HFFc6 (cell line): ENCODE data around the gene CERS6. TPM values are rescaled to one million over a fixed set of nuclear protein-coding genes. Genes with fewer than 3 reads are reported as not detected.
A peak's percentile ranks its signal among the peaks of the same experiment; 100 is the strongest.

Experiments
- DNase-seq: peaks from one replicate; pipeline ENCODE4 v3.0.0-alpha.2; 2018
- H3K27ac Mint-ChIP-seq: 2 replicates; pipeline ENCODE4 v1.8.0; 2020; ENCODE audit warnings: mild to moderate bottlenecking, mixed read lengths
- H3K27me3 Mint-ChIP-seq: 2 replicates; pipeline ENCODE4 v1.8.0; 2021; ENCODE audit warnings: mild to moderate bottlenecking, moderate library complexity, mixed read lengths; ENCODE audit not compliant: insufficient read depth
- H3K36me3 Mint-ChIP-seq: 2 replicates; pipeline ENCODE4 v1.8.0; 2021; ENCODE audit warnings: low read depth, mixed read lengths
- H3K4me1 Mint-ChIP-seq: 2 replicates; pipeline ENCODE4 v1.8.0; 2020; ENCODE audit warnings: low read depth, mixed read lengths
- H3K4me3 Mint-ChIP-seq: 2 replicates; pipeline ENCODE4 v1.8.0; 2020; ENCODE audit warnings: mild to moderate bottlenecking, moderate library complexity, mixed read lengths
- H3K9me3 Mint-ChIP-seq: 2 replicates; pipeline ENCODE4 v1.8.0; 2020; ENCODE audit warnings: mild to moderate bottlenecking, mixed read lengths
- total RNA-seq, 6 experiments: library from RNA; stranded (reverse); fragmentation: NEBNext Ultra II Directional; extraction: Animal tissue kit (Norgen Biotek cat#: 25700); gene quantifications; 2 replicates in 1 of 6; 3 replicates in 5 of 6; pipeline ENCODE4 v1.2.3, GENCODE V29; 2021
- TF ChIP-seq, protein P1 (sequence below): fragments of 200-600 bp; sonication (generic); IDR thresholded peaks from 2 replicates; pipeline ENCODE4 v1.5.0; 2021; ENCODE audit warnings: antibody characterized with exemption, mild to moderate bottlenecking

The CERS6 gene
- total RNA-seq, 6 experiments from 2014 or later: 6.2 to 9.9 (median 7.5) TPM

DNA sequence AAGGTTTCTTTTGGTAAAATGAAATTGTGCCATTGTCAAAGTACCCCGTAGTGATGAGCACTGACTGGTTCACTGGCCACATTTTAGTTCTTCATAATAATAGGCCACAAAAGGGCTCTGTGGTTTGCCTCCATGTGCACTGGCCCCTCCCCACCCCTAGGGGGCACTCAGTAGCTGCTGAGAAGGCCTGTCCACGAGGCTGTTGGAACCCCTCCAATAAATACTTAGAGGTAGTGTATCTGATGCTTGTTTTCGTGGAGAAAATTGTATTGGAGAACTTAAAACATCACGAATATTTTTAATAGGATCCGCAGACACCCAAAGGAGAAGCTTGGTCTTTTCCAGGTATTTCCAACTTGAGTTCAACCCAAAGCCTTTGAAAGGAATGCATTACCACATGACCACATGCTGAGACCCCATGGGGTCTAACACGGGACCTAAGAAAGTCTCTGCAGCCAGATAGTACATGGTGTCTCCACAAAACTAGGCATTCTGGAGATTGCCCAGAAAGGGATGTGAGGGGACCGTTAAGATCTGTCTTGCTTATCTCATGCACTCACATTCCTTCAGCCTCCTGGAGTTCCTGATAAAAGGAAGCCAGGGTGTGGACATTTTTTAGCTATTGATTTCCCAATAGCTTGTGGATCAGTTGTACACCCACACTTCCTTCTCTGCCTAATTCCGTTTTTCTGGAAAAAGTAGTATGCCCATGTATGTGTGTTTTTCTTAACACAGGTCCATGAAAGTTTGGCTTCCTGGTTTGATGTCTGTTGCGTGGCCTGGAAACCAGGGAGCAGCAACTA, 317.8 kb downstream of the CERS6 start:
- no peaks in the 10 kb centered on the region; the same call in 1 of the 2 replicates for H3K27me3 Mint-ChIP-seq
- H3K4me1 Mint-ChIP-seq: no peaks in the 10 kb centered on the region
- no peak overlapping the region for H3K4me3 Mint-ChIP-seq
- TF ChIP-seq, protein P1, sequence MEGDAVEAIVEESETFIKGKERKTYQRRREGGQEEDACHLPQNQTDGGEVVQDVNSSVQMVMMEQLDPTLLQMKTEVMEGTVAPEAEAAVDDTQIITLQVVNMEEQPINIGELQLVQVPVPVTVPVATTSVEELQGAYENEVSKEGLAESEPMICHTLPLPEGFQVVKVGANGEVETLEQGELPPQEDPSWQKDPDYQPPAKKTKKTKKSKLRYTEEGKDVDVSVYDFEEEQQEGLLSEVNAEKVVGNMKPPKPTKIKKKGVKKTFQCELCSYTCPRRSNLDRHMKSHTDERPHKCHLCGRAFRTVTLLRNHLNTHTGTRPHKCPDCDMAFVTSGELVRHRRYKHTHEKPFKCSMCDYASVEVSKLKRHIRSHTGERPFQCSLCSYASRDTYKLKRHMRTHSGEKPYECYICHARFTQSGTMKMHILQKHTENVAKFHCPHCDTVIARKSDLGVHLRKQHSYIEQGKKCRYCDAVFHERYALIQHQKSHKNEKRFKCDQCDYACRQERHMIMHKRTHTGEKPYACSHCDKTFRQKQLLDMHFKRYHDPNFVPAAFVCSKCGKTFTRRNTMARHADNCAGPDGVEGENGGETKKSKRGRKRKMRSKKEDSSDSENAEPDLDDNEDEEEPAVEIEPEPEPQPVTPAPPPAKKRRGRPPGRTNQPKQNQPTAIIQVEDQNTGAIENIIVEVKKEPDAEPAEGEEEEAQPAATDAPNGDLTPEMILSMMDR: peak; percentile 94
- H3K36me3 Mint-ChIP-seq: peaks cover 5% of the 10 kb centered on the region; the same call in 1 of the 2 replicates
- no peak overlapping the region for H3K27ac Mint-ChIP-seq
- no peaks in the 10 kb centered on the region for H3K9me3 Mint-ChIP-seq
- DNase-seq: peak; percentile 70

DNA sequence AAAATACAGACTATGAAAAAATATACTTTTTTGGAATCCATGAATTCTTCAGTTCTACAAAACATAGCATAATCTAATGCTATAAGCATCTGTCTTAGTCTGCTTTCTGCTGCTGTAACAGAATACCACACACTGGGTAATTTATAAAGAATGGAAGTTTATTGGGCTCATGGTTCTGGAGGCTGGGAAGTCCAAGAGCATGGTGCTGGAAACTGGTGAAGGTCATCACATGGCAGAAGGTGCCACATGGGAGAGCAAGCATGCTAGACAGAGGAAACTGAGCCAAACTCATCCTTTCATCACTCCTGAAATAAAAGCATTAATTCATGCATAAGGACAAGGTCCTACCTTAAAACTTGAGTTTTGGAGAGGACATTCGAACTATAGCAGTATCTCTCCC, 319.8 kb downstream of the CERS6 start:
- H3K27ac Mint-ChIP-seq: no peak overlapping the region
- DNase-seq: no peak
- H3K4me1 Mint-ChIP-seq: no peaks in the 10 kb centered on the region
- H3K4me3 Mint-ChIP-seq: no peak overlapping the region
- H3K27me3 Mint-ChIP-seq: peaks cover 4% of the 10 kb centered on the region; the same call in 1 of the 2 replicates
- TF ChIP-seq, protein P1: no peak
- H3K9me3 Mint-ChIP-seq: no peaks in the 10 kb centered on the region
- H3K36me3 Mint-ChIP-seq: no peaks in the 10 kb centered on the region

DNA sequence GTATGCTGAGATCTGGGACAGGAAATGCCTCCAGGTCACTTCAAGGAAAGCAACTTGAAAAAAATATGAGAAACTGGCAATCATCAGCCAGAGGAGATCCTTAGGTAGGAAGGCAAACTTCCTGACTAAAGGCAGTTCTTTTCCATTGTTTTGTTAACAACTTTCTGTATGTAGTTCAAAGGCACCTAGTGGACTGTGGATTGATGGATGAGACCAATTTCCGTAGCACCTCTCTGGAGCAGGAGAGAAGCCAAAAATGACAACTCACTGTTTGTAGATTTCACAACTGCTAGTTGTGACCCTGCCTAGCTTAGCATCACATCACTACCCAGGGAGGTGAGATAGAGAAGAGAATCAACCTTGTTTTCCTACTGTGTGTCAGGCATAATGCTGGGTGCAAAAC, 324.6 kb downstream of the CERS6 start:
- peaks cover 6% of the 10 kb centered on the region for H3K27me3 Mint-ChIP-seq
- no peaks in the 10 kb centered on the region for H3K36me3 Mint-ChIP-seq
- no peaks in the 10 kb centered on the region for H3K4me1 Mint-ChIP-seq
- no peaks in the 10 kb centered on the region for H3K9me3 Mint-ChIP-seq
- H3K27ac Mint-ChIP-seq: no peak overlapping the region
- H3K4me3 Mint-ChIP-seq: no peak overlapping the region
- TF ChIP-seq, protein P1: no peak
- no peak for DNase-seq

DNA sequence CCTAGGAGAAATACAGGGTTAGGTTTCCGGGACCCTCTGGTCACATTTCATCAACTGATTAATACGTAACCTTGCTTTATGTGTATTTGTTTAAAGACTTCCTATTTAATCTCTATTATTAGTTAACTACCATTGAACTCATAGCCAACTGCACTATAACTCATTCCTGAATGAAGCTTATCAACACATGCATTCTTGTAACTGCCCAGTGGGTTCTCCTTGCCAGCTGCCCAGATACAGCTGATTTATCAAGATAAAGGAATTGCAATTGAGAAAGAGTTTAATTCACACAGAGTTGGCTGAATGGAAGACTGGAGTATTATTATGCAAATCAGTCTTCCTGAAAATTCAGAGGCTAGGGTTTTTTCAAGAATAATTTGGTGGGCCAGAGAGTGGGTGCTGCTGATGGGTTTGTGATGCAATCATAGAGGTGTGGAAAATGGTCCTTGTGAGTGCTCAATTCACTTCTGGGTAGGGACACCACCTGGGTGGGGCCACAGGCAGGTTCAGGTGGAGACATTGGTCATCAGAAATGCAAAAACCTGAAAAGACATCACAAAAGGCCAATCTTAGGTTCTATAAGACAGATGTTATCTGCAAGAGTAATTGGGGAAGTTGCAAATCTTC, 325.2 kb downstream of the CERS6 start:
- Mint-ChIP-seq H3K27ac (no peak overlapping the region), H3K36me3 (no peaks in the 10 kb centered on the region), H3K4me3 (no peak overlapping the region), H3K27me3 (peaks cover 6% of the 10 kb centered on the region), H3K9me3 (no peaks in the 10 kb centered on the region), H3K4me1 (no peaks in the 10 kb centered on the region)
- DNase-seq: no peak
- TF ChIP-seq, protein P1: no peak

DNA sequence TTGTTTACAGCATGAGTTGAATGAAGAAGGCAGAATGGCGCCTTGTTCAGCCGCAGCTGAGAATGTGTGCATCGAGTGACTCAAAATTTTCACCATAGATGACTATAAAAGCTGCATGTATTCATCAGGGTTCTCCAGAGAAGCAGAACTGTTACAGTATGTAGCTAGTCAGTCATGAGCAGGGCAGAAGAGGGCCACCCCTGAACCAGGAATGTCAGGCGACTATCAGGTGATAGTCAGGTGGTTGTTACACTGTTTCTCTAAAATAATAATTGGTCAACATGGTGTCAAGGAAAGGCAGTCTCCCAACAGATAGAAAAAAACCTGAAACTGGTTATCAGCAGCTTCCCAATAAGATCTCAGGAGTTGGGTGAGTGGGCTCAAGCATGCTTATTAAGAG, 326.2 kb downstream of the CERS6 start:
- H3K9me3 Mint-ChIP-seq: no peaks in the 10 kb centered on the region
- H3K4me3 Mint-ChIP-seq: no peak overlapping the region
- peaks cover 8% of the 10 kb centered on the region for H3K27me3 Mint-ChIP-seq
- DNase-seq: no peak
- TF ChIP-seq, protein P1: no peak
- no peak overlapping the region for H3K27ac Mint-ChIP-seq
- H3K4me1 Mint-ChIP-seq: no peaks in the 10 kb centered on the region
- no peaks in the 10 kb centered on the region for H3K36me3 Mint-ChIP-seq
